NB4 (cell line): ENCODE measurements around the gene LRRC17.

Source experiments
- DNase-seq: peaks from one replicate; pipeline ENCODE4 v3.0.0; 2010; ENCODE audit warnings: low read depth
- H3K4me3 ChIP-seq: one replicate; pipeline ENCODE4 v1.5.1; 2011; ENCODE audit warnings: mild to moderate bottlenecking, low read depth, low read length, moderate library complexity
- CTCF ChIP-seq: IDR thresholded peaks from one replicate; pipeline ENCODE4 v1.5.1; 2012; ENCODE audit warnings: low read depth, low read length
- MAX ChIP-seq: IDR thresholded peaks from 2 replicates; pipeline ENCODE4 v1.6.1; 2011; ENCODE audit warnings: low read depth, low read length
- MYC ChIP-seq: IDR thresholded peaks from 2 replicates; pipeline ENCODE4 v1.6.1; 2011; ENCODE audit warnings: low read depth, low read length
- POLR2A ChIP-seq: IDR thresholded peaks from 2 replicates; pipeline ENCODE4 v1.6.1; 2011; ENCODE audit warnings: mild to moderate bottlenecking; ENCODE audit not compliant: insufficient read length; ENCODE audit errors: extremely low read depth

LRRC17 gene

GRCh38 chr7:102889851-102890250 is 22.9 kb upstream of the LRRC17 start:
- no peak for DNase-seq
- H3K4me3 ChIP-seq = no peak overlapping the region
- no peak for TF ChIP-seq POLR2A
- no peak for TF ChIP-seq MAX
- TF ChIP-seq MYC = no peak
- TF ChIP-seq CTCF = no peak

GRCh38 chr7:102890292-102890970 is 22.4 kb upstream of the LRRC17 start:
- DNase-seq = peak; percentile 88
- no peak for TF ChIP-seq MAX
- TF ChIP-seq POLR2A = no peak
- TF ChIP-seq MYC = no peak
- TF ChIP-seq CTCF = no peak
- no peak overlapping the region for H3K4me3 ChIP-seq

GRCh38 chr7:102890971-102891692 is 21.7 kb upstream of the LRRC17 start:
- TF ChIP-seq MAX (no peak), MYC (no peak), POLR2A (no peak), CTCF (no peak)
- no peak for DNase-seq

GRCh38 chr7:102891693-102892261 is 21.0 kb upstream of the LRRC17 start:
- TF ChIP-seq POLR2A = no peak
- no peak for TF ChIP-seq MYC
- TF ChIP-seq MAX = no peak
- no peak for TF ChIP-seq CTCF
- peak; percentile 60 for DNase-seq
- H3K4me3 ChIP-seq = no peak overlapping the region

More at GRCh38 chr7:102890971-102891692, 21.7 kb upstream of the LRRC17 start:
- no peak overlapping the region for H3K4me3 ChIP-seq

GRCh38 chr7:102892631-102893278 is 20.0 kb upstream of the LRRC17 start:
- no peak for TF ChIP-seq POLR2A
- TF ChIP-seq MYC = peak; percentile 27; the same call in 1 of the 2 replicates
- TF ChIP-seq MAX = 0 out of 2 replicates have a peak, but pooled peaks have one; percentile 5
- peak; percentile 87 for DNase-seq
- no peak overlapping the region for H3K4me3 ChIP-seq
